H9 (cell line): ENCODE data around the gene CLTCL1. TPM values are rescaled to one million over a fixed set of nuclear protein-coding genes. Genes with fewer than 3 reads are reported as not detected.

Experiments used
- DNase-seq: peaks from one replicate; pipeline ENCODE4 v3.0.0-alpha.2; 2017
- H2AFZ ChIP-seq: one replicate; pipeline ENCODE4 v1.6.1; 2013; ENCODE audit warnings: mild to moderate bottlenecking, low read length, control low read depth, moderate library complexity
- H2AK5ac ChIP-seq: 2 replicates; pipeline ENCODE4 v1.6.1; 2013; ENCODE audit warnings: low read length, control low read depth, mixed read lengths; ENCODE audit not compliant: insufficient read length
- H2BK120ac ChIP-seq: one replicate; pipeline ENCODE4 v1.6.1; 2013; ENCODE audit warnings: low read depth, mild to moderate bottlenecking, low read length, control low read depth, inconsistent platforms; ENCODE audit not compliant: poor library complexity, severe bottlenecking
- H2BK12ac ChIP-seq: 2 replicates; pipeline ENCODE4 v1.6.1; 2013; ENCODE audit warnings: low read length, control low read depth, mixed read lengths, low read depth; ENCODE audit not compliant: insufficient read length
- H2BK15ac ChIP-seq: 2 replicates; pipeline ENCODE4 v1.6.1; 2013; ENCODE audit warnings: low read depth, low read length, control low read depth
- H2BK20ac ChIP-seq: one replicate; pipeline ENCODE4 v1.6.1; 2013; ENCODE audit warnings: low read depth, mild to moderate bottlenecking, low read length, control low read depth, inconsistent platforms; ENCODE audit not compliant: poor library complexity, severe bottlenecking
- H2BK5ac ChIP-seq: 2 replicates; pipeline ENCODE4 v1.6.1; 2013; ENCODE audit warnings: low read length, control low read depth, mixed read lengths; ENCODE audit not compliant: insufficient read length
- H3K14ac ChIP-seq: 2 replicates; pipeline ENCODE4 v1.6.1; 2013; ENCODE audit warnings: low read length, control low read depth; ENCODE audit not compliant: insufficient read depth
- H3K18ac ChIP-seq: 2 replicates; pipeline ENCODE4 v1.6.1; 2013; ENCODE audit warnings: low read depth, mild to moderate bottlenecking, mixed read lengths, low read length, control low read depth; ENCODE audit not compliant: insufficient read length
- H3K23ac ChIP-seq: 2 replicates; pipeline ENCODE4 v1.6.1; 2013; ENCODE audit warnings: low read length, control low read depth, mixed read lengths, low read depth; ENCODE audit not compliant: insufficient read length
- H3K23me2 ChIP-seq: 2 replicates; pipeline ENCODE4 v1.6.1; 2013; ENCODE audit warnings: low read depth, mild to moderate bottlenecking, mixed read lengths, low read length, control low read depth; ENCODE audit not compliant: insufficient read length, poor library complexity, severe bottlenecking
- H3K27ac ChIP-seq: 2 replicates; pipeline ENCODE4 v1.5.1; 2013; ENCODE audit warnings: low read length, control low read depth, mixed read lengths, low read depth; ENCODE audit not compliant: insufficient read length
- H3K27me3 ChIP-seq: 2 replicates; pipeline ENCODE4 v1.6.1; 2013; ENCODE audit warnings: low read length, control low read depth, inconsistent platforms; ENCODE audit not compliant: insufficient read depth
- H3K4ac ChIP-seq: 2 replicates; pipeline ENCODE4 v1.6.1; 2013; ENCODE audit warnings: low read depth, mild to moderate bottlenecking, control low read depth, inconsistent platforms, low read length, moderate library complexity
- H3K4me1 ChIP-seq: 2 replicates; pipeline ENCODE4 v1.6.1; 2013; ENCODE audit warnings: low read length, control low read depth, inconsistent platforms; ENCODE audit not compliant: insufficient read depth
- H3K4me2 ChIP-seq: 2 replicates; pipeline ENCODE4 v1.6.1; 2013; ENCODE audit warnings: low read length, control low read depth, mixed read lengths; ENCODE audit not compliant: insufficient read length, insufficient read depth
- H3K56ac ChIP-seq: 2 replicates; pipeline ENCODE4 v1.6.1; 2013; ENCODE audit warnings: low read depth, mild to moderate bottlenecking, mixed read lengths, low read length, control low read depth; ENCODE audit not compliant: insufficient read length
- H3K79me1 ChIP-seq: 2 replicates; pipeline ENCODE4 v1.6.1; 2013; ENCODE audit warnings: low read depth, mild to moderate bottlenecking, moderate library complexity, low read length, control low read depth, inconsistent platforms; ENCODE audit not compliant: insufficient read depth, poor library complexity, severe bottlenecking
- H3K79me2 ChIP-seq: 2 replicates; pipeline ENCODE4 v1.6.1; 2013; ENCODE audit warnings: low read length, control low read depth, inconsistent platforms; ENCODE audit not compliant: insufficient read depth
- H3K9ac ChIP-seq: 2 replicates; pipeline ENCODE4 v1.6.1; 2013; ENCODE audit warnings: low read length, control low read depth, mixed read lengths; ENCODE audit not compliant: insufficient read length; ENCODE audit errors: extremely low read depth
- H3K9me3 ChIP-seq: one replicate; pipeline ENCODE4 v1.6.1; 2013; ENCODE audit warnings: low read depth, low read length, inconsistent platforms; ENCODE audit not compliant: control insufficient read depth
- H3T11ph ChIP-seq: one replicate; pipeline ENCODE4 v1.6.1; 2013; ENCODE audit warnings: mild to moderate bottlenecking, low read length, control low read depth, inconsistent platforms
- H4K20me1 ChIP-seq: one replicate; pipeline ENCODE4 v1.6.1; 2013; ENCODE audit not compliant: control insufficient read depth, insufficient read length, insufficient read depth
- H4K5ac ChIP-seq: 2 replicates; pipeline ENCODE4 v1.6.1; 2013; ENCODE audit warnings: low read depth, mild to moderate bottlenecking, mixed read lengths, low read length, control low read depth; ENCODE audit not compliant: insufficient read length
- H4K8ac ChIP-seq: replicated peaks from 2 replicates; pipeline ENCODE4 v1.6.1; 2013; ENCODE audit warnings: low read length, control low read depth, mixed read lengths, low read depth; ENCODE audit not compliant: insufficient read length
- H4K91ac ChIP-seq: 2 replicates; pipeline ENCODE4 v1.6.1; 2013; ENCODE audit warnings: low read depth, mild to moderate bottlenecking, moderate library complexity, mixed read lengths, low read length, control low read depth; ENCODE audit not compliant: insufficient read length
- H3K27ac Mint-ChIP-seq, 3 experiments: 2 replicates in 2 of 3; 3 replicates in 1 of 3; pipeline ENCODE4 v1.8.0; 2020 to 2021; ENCODE audit warnings: mixed read lengths in 3 of 3, mild to moderate bottlenecking in 1 of 3, moderate library complexity in 1 of 3
- H3K27me3 Mint-ChIP-seq: 2 replicates; pipeline ENCODE4 v1.8.0; 2021; ENCODE audit warnings: low read depth, mild to moderate bottlenecking, moderate library complexity, mixed read lengths
- H3K36me3 Mint-ChIP-seq, 3 experiments: 2 replicates in 2 of 3; 3 replicates in 1 of 3; pipeline ENCODE4 v1.8.0; 2020 to 2021; ENCODE audit warnings: low read depth in 3 of 3, mixed read lengths in 3 of 3; ENCODE audit not compliant: insufficient read depth in 1 of 3
- H3K4me1 Mint-ChIP-seq, 2 experiments: 2 replicates each; pipeline ENCODE4 v1.8.0; 2020; ENCODE audit warnings: mixed read lengths in 2 of 2
- H3K4me3 Mint-ChIP-seq, 2 experiments: 2 replicates in 1 of 2; 3 replicates in 1 of 2; pipeline ENCODE4 v1.8.0; 2020 to 2021; ENCODE audit warnings: mild to moderate bottlenecking in 2 of 2, mixed read lengths in 2 of 2, moderate library complexity in 1 of 2
- H3K9me3 Mint-ChIP-seq, 2 experiments: 2 replicates in 1 of 2; 3 replicates in 1 of 2; pipeline ENCODE4 v1.8.0; 2020; ENCODE audit warnings: mild to moderate bottlenecking in 2 of 2, mixed read lengths in 2 of 2, moderate library complexity in 1 of 2
- CTCF ChIP-seq: fragments of 200-600 bp; sonication (generic); conservative IDR thresholded peaks from 3 replicates; pipeline ENCODE4 v1.8.0; 2021; ENCODE audit warnings: antibody characterized with exemption, mild to moderate bottlenecking
- WGBS: extraction: QIAGEN DNeasy Blood & Tissue Kit; methylation state at CpG from one replicate; pipeline ENCODE4 v1.1.7; 2013; ENCODE audit warnings: missing lambda C conversion rate, low lambda C conversion rate, mixed read lengths; ENCODE audit not compliant: insufficient read length; ENCODE audit errors: extremely low coverage; 5-methylcytosine and 5-hydroxymethylcytosine counted together
- total RNA-seq: library from RNA; stranded (reverse); gene quantifications from 2 replicates; pipeline ENCODE4 v1.2.1, GENCODE V29; 2021

The CLTCL1 gene
- total RNA-seq, 1 experiment from 2014 or later, result 11.1 TPM

DNA sequence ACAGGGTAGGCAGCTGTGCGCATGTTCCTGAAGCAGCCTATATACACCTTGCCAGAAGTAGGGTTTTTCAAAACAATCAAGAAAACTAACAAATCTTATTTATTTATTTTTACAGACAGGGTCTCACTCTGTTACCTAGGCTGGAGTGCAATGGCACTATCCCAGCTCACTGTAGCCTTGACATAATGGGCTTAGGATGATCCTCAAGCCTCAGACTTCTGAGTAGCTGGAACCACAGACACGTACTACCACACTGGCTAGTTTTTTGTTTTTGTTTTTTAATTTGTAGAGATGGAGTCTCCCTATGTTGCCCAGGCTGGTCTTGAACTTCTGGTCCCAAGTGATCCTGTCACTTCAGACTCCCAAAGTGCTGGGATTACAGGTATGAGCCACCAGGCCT lies 25.7 kb downstream of the CLTCL1 start:
- Histone ChIP-seq H3K9me3 (no peaks in the 10 kb centered on the region), H3K27me3 (no peaks in the 10 kb centered on the region), H2BK5ac (no peak overlapping the region), H3K4ac (no peak overlapping the region), H2BK15ac (no peak overlapping the region), H2BK12ac (no peak overlapping the region), H2AK5ac (no peak overlapping the region), H2BK20ac (no peak overlapping the region), H3K23ac (no peak overlapping the region), H3K18ac (no peak overlapping the region), H4K5ac (no peak overlapping the region), H2BK120ac (no peak overlapping the region), H3K79me1 (peaks cover 3% of the 10 kb centered on the region), H3K27ac (no peak overlapping the region), H2AFZ (no peak overlapping the region), H4K20me1 (no peaks in the 10 kb centered on the region), H3K4me1 (no peaks in the 10 kb centered on the region), H4K8ac (no peak overlapping the region), H3K23me2 (no peaks in the 10 kb centered on the region), H3K79me2 (no peaks in the 10 kb centered on the region), H3K14ac (no peak overlapping the region), H4K91ac (no peak overlapping the region), H3K56ac (no peak overlapping the region), H3K4me2 (no peak overlapping the region), H3T11ph (no peak overlapping the region), H3K9ac (no peak overlapping the region)
- Mint-ChIP-seq H3K27me3 (no peaks in the 10 kb centered on the region), H3K4me3 (no peak overlapping the region), H3K4me1 (no peaks in the 10 kb centered on the region), H3K27ac (no peak overlapping the region), H3K9me3 (peaks cover 15% of the 10 kb centered on the region in 2 experiments; a peak in 4 of 5 replicates), H3K36me3 (peaks cover 13 to 28% (median 22%) of the 10 kb centered on the region in 3 experiments)
- WGBS, result no CpG with 5 or more reads among the region's 2 CpGs
- no peak for TF ChIP-seq CTCF
- no peak for DNase-seq
